ENCODE results near the gene TEAD1. TPM values are rescaled to one million over a fixed set of nuclear protein-coding genes. Genes with fewer than 3 reads are reported as not detected.

Gene TEAD1
- polyA plus RNA-seq, 5 donors, result 47.5 to 104 (median 79.0) TPM

DNA sequence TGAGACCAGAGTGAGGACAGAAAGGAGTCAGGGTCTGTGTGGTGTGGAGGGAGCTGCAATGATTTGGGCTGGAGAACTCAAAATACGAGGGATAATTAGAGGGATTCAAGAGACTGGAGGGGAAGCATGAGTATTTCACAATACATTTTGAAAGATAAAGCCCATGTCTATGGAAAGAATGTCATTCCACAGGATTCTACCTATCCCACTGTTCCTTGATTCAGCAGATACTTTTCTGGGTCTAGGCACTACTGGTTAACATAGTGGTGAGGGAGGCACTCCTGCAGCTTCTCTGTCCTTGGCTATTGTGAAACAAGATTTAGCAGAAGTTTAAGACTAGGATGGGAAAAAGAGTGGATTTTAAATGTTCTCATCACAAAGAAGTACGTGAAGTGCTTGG is 262.0 kb downstream of the TEAD1 start:
- no peak for DNase-seq

DNA sequence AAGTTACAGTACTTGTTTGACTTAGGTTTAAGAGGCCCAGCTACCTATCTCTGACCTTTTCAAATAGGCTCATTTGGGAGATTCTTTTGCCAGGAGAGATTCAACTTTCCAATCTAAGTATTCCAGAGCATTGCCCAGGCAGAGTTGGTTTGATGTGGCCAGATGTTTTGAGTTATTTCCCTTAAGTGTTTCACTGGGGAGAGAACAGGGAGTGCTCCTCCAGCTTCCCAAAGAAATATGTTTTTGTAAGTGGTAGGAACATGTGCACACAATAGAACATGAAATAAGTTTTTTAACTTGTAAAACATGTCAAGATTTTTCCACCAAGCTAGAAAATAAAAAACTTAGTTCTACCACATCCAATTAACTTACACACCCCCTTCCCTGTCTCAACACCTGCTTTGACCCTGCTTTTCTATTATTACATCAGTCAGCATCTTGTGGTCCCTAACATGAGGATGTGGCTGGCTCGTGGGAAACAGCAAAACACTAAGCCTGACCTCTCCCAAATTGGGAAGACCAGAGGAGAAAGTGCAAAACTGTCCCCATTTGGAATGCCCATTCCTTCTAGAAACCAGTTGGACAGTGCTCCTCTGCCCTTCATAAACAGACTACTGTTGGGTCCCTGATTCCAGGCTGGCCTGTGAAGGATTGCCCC is 264.5 kb downstream of the TEAD1 start:
- DNase-seq, result no peak

DNA sequence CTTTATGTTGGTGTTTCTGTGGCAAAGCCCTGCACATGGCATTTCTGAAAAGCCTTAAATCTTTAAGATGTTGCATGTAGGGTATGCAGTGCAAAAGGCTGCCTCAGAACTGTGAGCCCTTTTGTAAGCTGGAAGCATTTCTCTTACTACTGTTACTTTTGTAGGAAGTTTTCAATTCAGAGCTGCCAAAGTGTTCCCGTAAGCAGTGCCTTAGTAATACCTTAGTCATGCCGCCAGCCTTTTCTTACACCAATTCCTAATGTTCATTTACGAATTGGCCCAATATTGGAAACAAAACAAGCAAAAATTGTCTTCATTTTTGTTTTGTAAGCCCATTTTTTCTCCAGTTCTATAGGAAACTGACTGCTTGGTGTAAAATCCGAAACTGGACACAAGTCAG is 267.4 kb downstream of the TEAD1 start:
- DNase-seq, result no peak

DNA sequence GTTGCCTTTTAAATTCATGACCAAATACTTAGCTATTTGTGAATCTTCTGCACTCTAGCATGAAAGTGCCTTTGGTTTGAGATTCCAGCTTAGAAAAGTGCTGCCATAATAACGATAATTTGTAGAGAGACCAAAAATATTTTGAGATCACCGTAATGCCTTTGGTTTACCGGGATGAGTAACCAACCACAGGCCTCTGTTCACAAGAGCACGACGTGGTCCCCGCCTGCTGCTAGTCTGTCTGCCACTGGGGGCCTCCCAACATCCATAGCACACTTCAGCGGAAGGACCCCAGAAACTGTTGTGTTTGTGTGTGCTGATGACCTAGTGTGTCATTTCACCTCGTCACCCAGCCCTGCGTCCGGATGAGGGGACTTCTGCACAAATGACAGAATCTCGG is 267.9 kb downstream of the TEAD1 start:
- no peak for DNase-seq

DNA sequence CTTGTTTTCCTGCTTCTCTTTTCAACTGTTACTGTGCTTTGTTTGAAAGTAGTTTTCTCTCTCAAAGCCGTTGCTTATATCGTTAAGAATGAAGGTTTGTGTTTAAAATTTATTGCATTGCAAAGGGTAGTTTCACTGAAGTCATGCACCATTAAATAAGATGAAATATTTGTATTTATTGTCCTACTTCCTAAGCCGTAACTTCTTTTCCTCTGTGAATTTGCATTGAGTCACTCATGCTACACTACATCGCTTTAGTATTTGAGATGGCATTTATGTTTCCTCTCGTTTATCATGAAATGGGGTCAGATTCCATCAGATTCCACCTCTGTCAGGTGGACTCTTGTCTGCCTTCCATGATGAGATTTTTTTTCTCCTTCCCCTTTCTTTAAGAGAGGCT is 269.1 kb downstream of the TEAD1 start:
- DNase-seq, result no peak

DNA sequence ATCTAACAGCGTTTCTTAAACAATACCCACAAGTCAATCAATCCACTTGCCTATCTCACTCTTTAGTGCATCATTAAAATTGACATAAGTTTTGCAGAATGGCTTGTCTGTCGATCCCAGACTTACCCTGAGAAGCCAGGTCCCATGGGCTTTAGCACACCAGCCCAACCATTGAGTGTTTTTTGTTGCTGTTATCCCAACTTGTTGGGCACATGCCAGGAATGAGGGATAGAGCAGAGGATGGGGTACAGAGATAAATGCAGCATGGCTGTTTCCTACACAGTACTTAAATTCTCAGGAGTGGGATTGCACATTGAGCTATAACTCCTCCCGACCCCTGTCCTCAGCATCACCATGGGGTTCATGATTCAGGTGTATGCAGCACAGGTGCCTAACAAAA is 270.7 kb downstream of the TEAD1 start:
- DNase-seq, result no peak

DNA sequence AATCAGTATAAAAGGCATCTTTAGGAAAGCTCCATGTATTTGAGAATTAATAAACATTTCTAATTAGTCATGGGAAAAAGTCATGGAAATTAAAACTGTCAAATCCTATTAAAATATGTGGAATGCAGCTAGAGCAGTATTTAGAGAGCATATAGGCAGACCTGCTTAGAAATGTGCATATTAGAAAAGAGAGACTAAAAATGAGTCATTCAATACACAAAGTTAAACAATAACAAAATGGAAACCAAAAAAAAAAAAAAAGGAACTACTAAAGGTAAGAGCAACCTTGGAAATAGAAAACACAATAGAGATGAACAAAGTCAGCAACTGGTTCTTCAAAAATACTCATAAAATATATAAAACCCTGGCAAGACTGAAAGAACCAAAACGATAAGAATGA is 275.2 kb downstream of the TEAD1 start:
- DNase-seq, result no peak

DNA sequence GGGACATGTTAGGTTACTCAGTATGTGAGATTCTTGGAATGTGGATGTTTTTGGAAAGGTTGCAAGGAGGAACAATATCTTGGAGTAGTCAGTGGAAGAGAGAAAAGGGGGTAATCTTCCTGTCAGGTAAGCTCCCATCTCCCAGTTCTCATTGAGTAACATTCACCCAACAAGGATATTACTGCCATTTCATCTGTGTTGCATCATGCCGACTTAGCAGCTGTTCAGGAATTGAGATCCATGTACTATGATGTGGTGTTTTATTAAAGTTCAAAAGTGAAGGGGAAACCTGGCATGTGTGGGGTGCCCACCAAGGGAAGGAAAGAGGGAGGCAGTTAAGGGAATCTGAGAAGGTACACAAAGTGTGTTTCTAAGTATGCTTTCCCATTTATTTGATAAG is 276.4 kb downstream of the TEAD1 start:
- DNase-seq, result no peak

DNA sequence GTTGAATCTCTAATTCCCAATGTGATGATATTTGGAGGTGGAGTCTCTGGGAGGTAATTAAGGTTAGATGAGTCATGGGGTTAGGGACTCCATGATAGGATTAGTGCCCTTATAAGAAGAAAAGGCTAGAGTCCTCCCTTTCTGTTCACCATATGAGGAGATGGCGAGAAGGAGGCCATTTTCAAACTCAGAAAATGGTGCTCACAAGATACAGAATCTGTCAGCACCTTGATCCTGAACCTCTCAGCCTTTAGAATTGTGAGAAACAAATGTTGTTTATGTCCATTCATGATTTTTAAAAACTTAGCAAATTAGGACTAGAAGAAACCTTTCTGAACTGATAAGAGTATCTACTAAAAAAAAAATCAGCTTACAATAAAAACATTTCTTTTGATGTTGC is 277.2 kb downstream of the TEAD1 start:
- DNase-seq, result no peak

DNA sequence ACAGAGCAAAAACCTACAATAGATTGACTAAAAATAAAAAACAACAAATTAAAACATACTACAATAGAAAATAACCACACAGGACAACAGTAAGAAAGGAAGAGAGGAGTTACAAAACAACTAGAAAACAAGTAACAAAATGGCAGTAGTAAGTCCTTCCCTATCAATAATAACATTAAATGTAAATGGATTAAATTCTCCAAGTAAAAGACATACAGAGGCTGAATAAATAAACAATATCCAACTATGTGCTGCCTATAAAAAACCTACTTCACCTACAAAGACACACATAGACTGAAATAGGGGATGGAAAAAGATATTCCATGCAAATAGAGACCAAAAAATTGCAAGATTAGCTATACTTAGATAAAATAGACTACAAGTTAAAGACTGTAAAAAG is 277.9 kb downstream of the TEAD1 start:
- no peak for DNase-seq

DNA sequence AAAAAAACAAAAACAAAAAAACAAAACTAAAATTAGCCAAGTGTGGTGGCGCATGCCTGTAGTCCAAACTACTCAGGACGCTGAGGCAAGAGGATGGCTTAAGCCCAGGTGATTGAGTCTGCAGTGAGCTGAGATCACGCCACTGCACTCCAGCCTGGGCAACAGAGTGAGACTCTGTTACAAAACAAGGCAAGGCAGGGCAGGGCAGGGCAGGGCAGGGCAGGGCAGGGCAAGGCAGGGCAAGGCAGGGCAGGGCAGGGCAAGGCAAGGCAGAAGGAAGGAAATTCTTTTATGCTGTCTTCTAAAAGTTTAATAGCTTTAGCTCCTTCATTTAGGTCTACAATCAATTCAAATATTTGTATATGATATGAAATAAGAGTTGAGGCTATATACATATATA is 284.8 kb downstream of the TEAD1 start:
- DNase-seq, result no peak

DNA sequence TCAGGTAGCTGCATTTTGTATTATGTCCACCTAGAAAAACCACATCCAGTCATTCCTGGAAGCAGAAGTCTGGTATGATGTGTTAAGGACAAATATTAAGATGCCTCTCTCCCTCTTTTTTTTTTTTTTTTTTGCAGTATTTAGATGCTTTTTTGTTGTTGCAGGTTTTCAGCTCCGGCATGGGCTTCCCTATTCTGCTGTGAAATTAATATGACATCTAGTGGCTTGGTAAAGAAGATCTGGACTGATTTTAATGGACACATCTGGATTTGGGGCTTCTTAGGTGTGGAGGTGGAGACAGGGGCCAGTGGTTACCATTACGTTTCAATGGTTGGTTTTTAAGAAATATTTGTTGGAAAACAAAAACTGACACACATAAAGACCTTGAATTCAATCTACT is 287.4 kb downstream of the TEAD1 start:
- no peak for DNase-seq

DNA sequence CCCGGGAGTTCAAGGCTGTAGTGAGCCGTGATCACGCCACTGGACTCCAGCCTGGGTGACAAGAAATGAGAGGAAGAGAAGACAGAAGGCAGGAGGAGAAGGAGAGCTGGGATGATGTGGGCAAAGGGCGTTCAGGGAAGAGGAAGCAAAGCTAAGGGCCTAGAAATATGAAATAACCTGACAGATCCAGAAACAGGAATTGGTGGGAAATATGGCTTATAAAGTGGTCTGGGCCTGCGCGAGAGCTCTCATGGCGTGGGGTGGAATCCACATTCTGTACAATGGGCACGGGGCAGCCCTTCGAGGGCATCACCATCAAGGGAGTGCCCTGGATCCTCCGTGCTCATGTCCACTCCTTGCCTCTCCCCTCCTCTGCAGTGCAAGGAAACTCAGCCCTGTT is 288.1 kb downstream of the TEAD1 start:
- no peak for DNase-seq

DNA sequence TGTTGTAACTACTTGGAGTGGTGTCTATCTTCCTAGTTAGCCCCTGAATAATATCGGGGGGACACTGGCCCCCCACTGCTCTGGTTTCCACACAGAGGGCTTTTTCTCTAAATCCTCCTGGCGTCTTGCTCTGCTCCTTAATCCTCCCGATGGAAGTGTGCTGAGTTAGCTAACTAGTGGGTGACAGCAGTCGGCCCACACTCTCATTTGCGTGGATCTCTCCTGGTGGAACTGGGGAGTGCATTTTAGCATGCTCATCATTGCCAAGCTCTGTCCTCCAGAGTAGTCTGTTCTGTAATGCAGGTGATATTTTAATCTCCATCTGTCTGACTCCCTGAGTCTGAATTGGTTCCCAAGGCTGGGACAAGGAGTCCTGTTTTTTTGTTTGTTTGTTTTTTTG is 288.8 kb downstream of the TEAD1 start:
- no peak for DNase-seq

DNA sequence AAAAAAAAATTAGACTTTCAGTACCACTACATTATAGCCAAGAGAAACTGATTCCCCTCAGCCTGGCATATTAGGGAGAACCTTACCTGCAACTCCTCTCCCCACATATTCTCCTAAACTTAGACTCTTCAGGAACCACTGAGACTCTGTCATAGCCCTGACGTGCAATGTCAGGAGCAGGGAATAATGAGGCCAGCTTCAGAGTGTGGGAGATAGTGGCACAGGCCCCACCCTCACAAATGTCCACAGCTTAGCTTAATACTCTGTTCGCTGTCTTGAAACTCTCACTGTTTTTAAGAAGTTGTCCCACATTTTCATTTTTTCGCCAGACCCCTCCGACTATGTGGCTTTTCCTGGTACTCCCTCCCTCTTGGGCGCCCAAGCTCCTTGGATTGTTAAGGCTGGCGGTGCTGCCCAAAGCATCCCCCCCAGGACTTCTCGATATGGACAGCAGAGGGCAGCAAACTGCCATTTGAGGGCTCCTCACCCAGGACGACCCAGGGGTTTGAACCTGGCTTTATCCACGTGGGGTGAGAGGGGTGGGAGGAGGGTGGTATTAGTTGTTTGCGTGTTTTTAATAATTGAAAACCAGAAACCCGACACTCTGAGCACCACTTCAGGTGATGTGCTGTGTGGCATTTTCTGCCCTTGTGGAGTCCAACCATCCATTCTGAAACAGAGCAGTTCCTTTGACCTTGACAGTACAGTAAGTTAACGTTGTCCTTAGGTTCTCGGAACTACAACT is 289.7 kb downstream of the TEAD1 start:
- peak; percentile 44 to 52 for DNase-seq

DNA sequence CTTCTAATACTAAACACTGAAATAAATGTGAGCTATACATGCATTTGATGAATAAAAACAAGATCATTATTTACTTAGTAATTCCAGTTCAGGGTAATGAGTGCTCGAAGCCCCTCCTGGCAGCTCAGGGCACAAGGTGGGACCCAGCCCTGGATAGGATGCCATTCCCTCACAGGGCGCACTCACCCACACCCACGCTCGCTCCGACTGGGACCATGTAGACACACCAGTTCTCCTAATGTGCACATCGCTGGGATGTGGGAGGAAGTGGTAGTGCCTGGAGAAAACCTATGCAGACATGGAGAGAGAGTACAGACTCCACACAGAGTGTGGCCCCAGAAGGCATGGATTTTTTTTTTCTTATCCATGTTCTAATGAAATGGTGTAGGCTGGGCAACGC is 290.4 kb downstream of the TEAD1 start:
- DNase-seq, result no peak

DNA sequence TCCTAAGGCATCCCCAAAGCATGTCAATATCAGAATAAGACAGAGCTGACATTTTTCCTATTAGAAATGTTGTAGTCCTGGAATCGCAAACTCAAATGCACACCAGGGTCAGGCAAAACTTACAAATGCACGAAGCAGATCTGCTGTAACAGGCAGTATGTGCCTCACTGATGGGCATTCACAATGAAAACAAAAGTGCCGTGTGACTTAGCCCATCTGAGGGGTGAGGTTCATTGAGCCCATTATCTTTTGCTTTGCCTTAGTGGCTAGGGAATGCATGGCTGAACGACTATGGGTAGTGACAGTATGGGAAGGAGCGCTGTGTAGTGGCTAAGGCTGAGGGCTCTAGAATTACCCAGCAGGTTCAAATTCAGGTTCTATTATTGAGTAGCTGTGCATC is 291.8 kb downstream of the TEAD1 start:
- DNase-seq, result no peak

DNA sequence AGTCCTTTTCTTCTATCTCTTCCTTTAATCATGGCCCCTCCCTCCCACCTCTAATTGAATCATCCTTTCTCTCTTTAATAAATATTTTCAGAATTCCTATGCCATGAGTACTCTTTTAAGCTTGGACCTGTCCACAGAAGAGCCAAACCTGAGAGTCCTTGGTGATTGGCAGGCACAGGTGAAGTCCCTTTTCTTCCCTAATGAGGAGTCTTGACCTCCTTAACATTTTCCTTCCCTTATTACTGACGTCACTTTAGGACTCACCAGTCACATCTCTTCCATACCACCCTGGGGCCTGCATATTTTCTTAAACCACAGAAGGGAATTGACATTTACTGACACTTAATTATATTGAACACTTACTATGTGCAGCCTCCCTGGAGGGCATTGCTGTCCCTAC is 293.9 kb downstream of the TEAD1 start:
- DNase-seq, result no peak

DNA sequence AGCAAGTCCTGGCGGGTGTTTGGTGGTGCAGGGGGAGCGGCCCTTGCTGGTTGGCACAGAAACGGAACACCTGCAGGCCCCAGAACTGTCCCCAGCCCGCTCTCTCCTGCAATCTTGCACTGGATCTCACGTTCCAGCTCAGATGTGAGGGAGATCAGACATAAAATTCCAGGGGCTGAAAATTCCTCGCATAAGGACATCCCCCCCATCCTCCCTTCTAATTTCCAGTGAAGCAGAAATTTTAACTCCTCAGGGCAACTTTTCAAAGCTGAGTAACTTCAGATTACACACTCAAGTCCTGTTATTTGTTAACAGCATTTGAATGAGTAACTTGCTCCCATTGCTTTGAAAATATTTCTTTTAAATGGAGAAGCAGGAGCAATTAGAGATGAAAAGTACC is 294.6 kb downstream of the TEAD1 start:
- no peak for DNase-seq

DNA sequence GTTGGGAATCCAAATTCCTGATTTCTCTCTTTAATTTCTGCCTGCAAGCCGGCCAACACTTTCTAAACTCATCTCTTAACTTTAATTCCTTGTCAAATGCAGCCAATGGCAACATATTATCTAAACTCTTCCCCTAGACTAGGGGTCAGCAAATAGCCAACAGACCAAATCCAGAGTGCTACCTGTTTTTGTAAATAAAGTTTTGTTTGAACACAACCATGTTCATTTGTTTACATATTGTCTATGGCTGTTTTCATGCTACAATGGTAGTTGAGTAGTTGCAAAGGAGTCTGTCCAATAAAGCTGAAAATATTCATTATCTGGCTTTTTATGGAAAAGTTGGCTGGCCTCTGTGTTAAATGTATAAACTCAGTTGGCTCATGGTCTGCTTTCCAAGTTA is 297.7 kb downstream of the TEAD1 start:
- no peak for DNase-seq

DNA sequence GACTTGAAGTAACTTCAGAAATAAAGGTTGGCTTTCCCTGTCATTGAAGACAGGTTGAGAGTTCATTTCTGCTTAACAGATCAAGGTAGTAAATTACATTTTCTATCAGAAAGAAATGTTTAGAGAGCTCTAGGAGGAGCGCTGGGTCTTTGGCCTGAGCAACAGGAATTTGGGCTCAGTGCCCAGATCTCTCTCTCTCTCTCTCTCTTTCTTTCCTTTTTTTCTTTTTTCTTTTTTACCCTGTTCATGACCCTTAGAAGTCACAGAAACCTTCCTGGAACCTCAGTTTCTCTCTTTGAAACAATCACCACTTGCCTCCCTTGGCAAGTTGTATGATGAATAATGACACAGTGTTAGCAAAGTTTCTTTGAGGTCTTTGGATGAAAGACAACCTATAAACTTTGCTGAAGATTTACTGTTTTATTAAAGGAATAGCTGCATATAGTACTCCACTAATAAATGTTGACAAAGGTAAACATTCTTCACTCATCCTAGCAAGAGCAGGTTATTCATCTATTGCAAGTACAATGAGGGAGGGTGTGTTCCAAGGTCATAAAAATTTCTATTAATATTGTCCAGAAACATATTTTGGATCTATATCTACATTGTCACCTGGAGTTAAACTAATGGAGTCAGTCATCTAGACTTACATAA is 299.4 kb downstream of the TEAD1 start:
- no peak for DNase-seq

DNA sequence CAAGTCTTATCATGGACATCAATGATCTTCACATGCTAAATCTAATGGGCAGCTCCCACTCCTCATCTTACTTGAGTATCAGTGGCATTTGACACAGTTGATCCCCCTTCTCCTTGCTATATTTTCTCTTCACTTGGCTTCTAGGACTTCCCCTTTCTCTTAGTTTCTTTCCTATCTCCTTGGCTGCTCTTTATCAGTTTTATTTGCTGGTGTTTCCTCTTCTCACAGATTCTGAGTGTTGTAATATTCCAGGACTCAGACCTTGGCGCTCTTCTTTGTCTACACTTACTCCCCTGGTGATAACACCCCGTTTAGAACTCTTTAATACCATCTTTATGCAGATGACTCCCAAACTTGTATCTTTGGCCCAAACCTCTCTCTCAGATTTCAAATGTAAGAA is 301.0 kb downstream of the TEAD1 start:
- DNase-seq, result no peak

DNA sequence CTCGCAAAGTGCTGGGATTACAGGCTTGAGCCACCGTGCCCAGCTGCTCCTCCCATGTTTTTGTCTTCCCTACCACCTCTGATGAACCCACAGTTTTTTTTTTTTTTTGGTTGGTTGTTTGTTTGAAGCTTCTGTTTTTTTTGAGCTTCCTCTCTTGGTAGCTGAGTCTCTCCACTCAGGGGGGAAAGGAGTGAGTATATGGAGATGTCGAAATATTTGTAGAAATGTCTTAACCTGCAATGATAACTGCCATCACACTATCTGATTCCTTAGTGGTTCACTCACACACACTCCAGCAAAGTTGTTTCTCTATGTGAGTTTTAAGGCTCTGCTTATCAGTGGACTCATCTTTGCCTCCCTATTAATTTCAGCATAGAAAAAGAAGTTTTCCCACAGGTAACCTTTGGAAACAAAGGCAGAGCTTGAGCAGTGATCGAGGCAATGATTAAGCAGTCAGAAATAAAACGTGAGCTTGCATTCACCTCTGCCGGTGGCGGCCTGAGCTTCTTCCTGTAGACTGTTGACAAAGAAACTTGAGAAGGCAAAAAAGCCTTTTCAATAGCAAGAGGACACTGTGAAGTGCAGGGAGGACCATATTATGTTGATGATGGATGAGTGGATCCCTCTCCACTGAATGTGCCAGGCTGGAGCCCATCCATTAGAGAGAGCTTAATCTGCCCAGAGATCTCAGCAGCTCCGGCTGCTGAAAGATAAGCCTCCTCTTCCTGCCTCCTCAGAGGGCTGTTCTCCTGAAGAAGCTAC is 305.9 kb downstream of the TEAD1 start:
- no peak for DNase-seq
